A673 (cell line): ENCODE results near the gene SH3PXD2B. TPM values are rescaled to one million over a fixed set of nuclear protein-coding genes. Genes with fewer than 3 reads are reported as not detected.

Source experiments
- BruUV-seq: library from RNA; stranded (reverse); fragments of 400-500 nt; replicated peaks from 2 replicates; lab custom pipeline; 2021; lab: Mats Ljungman, UMichigan
- CTCF ChIA-PET: fragments of 300-600 bp; sonication (Branson Sonifier 250); formaldehyde crosslinking; loops from one replicate; lab custom pipeline; 2022; ENCODE audit warnings: antibody characterized with exemption; lab: Charles Lee
- POLR2A ChIA-PET: fragments of 300-600 bp; sonication (Branson Sonifier 250); formaldehyde crosslinking; loops from one replicate; lab custom pipeline; 2022; ENCODE audit warnings: antibody characterized with exemption; ENCODE audit not compliant: low non-redundant PET; lab: Charles Lee
- DNase-seq: peaks from one replicate; pipeline ENCODE4 v3.0.0-alpha.2; 2015; ENCODE audit warnings: low spot score
- H3K27ac ChIP-seq: fragments of 200-600 bp; sonication (generic); 2 replicates; pipeline ENCODE4 v1.5.1; 2016; ENCODE audit warnings: mixed run types, low read depth, mild to moderate bottlenecking, mixed read lengths, antibody characterized with exemption, low read length; ENCODE audit not compliant: poor library complexity, severe bottlenecking
- H3K27me3 ChIP-seq: fragments of 200-600 bp; sonication (generic); replicated peaks from 2 replicates; pipeline ENCODE4 v1.6.1; 2017; ENCODE audit warnings: mixed run types, low read depth, mild to moderate bottlenecking, mixed read lengths, antibody characterized with exemption, low read length; ENCODE audit not compliant: insufficient read depth, poor library complexity
- H3K36me3 ChIP-seq: fragments of 200-600 bp; sonication (generic); 2 replicates; pipeline ENCODE4 v1.6.1; 2016; ENCODE audit warnings: mixed run types, mild to moderate bottlenecking, mixed read lengths, antibody characterized with exemption, low read length; ENCODE audit not compliant: insufficient read depth, poor library complexity, severe bottlenecking
- H3K4me1 ChIP-seq: fragments of 200-600 bp; sonication (generic); 2 replicates; pipeline ENCODE4 v1.6.1; 2017; ENCODE audit warnings: mixed run types, mild to moderate bottlenecking, mixed read lengths, antibody characterized with exemption, low read length; ENCODE audit not compliant: insufficient read depth, poor library complexity, severe bottlenecking
- H3K4me3 ChIP-seq: fragments of 200-600 bp; sonication (generic); 2 replicates; pipeline ENCODE4 v1.5.1; 2016; ENCODE audit warnings: low read depth, mixed run types, mild to moderate bottlenecking, mixed read lengths, low read length; ENCODE audit not compliant: poor library complexity, severe bottlenecking
- H3K9me3 ChIP-seq: fragments of 200-600 bp; sonication (generic); 2 replicates; pipeline ENCODE4 v1.6.1; 2016; ENCODE audit warnings: mixed run types, low read depth, mild to moderate bottlenecking, mixed read lengths, antibody characterized with exemption, low read length; ENCODE audit not compliant: poor library complexity, severe bottlenecking
- EZH2 ChIP-seq: fragments of 200-600 bp; sonication (generic); IDR thresholded peaks from 2 replicates; pipeline ENCODE4 v1.6.1; 2017; ENCODE audit warnings: borderline replicate concordance, low read depth, mild to moderate bottlenecking, mixed read lengths, antibody characterized with exemption, low read length; ENCODE audit not compliant: poor library complexity, severe bottlenecking
- intact Hi-C: fragments of 100-400 bp; cut with micrococcal nuclease; formaldehyde crosslinking; loops from one replicate; pipeline ENCODE4 v1.10.0; 2022; ENCODE audit not compliant: unreplicated experiment
- total RNA-seq: library from RNA; stranded (reverse); gene quantifications from 2 replicates; pipeline ENCODE4 v1.2.3, GENCODE V29; 2021
- TF ChIP-seq, protein P1 (sequence below): fragments of 300-800, 200-600 bp; sonication (generic); conservative IDR thresholded peaks from 2 replicates; pipeline ENCODE4 v1.5.1; 2017; ENCODE audit warnings: low read depth, mild to moderate bottlenecking, antibody characterized with exemption, low read length, moderate library complexity, mixed read lengths

Gene SH3PXD2B
- total RNA-seq, 1 experiment from 2014 or later = 28.1 TPM

DNA sequence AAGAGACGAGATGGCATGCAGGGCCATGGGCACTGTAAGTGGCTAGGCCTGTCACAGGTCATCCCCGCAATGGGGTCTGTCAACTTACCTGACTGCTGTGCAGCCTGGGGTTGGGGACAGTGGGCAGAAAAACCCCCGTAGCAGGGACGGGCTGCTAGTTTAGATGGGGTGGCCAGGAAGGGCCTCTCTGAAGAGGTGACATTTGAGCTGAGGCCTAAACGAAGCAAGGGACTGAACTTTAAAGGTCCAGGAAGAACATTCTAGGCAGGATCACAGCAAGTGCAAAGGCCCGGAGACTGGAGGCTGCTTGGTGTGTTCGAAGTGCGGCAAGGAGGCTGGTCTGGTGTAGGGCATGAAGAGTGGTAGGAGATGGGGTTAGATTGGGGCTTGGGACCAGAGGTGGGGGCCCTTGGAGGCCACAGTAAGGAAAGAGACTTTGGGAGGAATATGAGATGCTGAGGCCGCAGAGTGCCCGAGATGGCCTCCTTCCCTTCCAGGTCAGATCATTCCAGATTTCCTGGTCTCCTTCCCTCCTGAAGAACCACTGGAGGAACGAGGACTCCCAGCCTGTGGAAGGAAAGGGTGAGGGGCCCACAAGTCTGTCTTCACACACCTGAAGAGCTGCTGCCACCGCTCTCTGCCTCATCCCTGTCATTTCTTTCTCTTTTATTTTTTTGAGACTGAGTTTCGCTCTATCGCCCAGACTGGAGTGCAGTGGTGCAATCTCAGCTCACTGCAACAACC, 37.9 kb upstream of the SH3PXD2B start:
- DNase-seq = no peak
- no peak overlapping the region for H3K4me3 ChIP-seq
- no peaks in the 10 kb centered on the region for H3K27me3 ChIP-seq
- TF ChIP-seq, protein P1, sequence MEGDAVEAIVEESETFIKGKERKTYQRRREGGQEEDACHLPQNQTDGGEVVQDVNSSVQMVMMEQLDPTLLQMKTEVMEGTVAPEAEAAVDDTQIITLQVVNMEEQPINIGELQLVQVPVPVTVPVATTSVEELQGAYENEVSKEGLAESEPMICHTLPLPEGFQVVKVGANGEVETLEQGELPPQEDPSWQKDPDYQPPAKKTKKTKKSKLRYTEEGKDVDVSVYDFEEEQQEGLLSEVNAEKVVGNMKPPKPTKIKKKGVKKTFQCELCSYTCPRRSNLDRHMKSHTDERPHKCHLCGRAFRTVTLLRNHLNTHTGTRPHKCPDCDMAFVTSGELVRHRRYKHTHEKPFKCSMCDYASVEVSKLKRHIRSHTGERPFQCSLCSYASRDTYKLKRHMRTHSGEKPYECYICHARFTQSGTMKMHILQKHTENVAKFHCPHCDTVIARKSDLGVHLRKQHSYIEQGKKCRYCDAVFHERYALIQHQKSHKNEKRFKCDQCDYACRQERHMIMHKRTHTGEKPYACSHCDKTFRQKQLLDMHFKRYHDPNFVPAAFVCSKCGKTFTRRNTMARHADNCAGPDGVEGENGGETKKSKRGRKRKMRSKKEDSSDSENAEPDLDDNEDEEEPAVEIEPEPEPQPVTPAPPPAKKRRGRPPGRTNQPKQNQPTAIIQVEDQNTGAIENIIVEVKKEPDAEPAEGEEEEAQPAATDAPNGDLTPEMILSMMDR = no peak
- no peak for TF ChIP-seq EZH2
- ChIA-PET CTCF (no interaction called here), POLR2A (no interaction called here)
- no peak overlapping the region for H3K27ac ChIP-seq
- BruUV-seq = no TSS peak
- H3K4me1 ChIP-seq = no peaks in the 10 kb centered on the region
- no peaks in the 10 kb centered on the region for H3K36me3 ChIP-seq
- no peaks in the 10 kb centered on the region for H3K9me3 ChIP-seq
- intact Hi-C loops = no loop called here

DNA sequence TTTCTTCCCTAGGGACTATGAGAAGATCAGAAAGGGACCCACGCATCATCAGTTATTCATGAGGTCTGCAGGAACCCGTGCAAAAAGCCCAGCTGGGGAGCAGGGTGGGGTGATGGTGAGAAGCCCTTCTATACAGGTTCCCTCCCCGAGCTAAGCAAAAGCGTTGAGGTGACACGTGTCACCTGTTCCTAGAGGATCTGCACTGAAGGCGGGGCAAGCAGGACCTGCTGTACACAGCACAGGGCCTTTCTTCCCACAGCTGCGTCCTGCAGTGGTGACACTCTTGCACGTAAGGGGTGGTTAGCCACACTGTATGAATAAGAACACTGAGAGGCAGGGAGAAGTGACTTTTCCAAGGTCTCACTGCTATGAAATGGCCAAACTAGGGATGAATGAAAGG, 37.2 kb upstream of the SH3PXD2B start:
- TF ChIP-seq, protein P1 = no peak
- TF ChIP-seq EZH2 = no peak
- Histone ChIP-seq H3K4me3 (no peak overlapping the region), H3K36me3 (no peaks in the 10 kb centered on the region), H3K9me3 (no peaks in the 10 kb centered on the region), H3K27me3 (no peaks in the 10 kb centered on the region), H3K27ac (no peak overlapping the region), H3K4me1 (no peaks in the 10 kb centered on the region)
- BruUV-seq = no TSS peak
- DNase-seq = no peak
- ChIA-PET POLR2A (no interaction called here), CTCF (no interaction called here)
- intact Hi-C loops = no loop called here

DNA sequence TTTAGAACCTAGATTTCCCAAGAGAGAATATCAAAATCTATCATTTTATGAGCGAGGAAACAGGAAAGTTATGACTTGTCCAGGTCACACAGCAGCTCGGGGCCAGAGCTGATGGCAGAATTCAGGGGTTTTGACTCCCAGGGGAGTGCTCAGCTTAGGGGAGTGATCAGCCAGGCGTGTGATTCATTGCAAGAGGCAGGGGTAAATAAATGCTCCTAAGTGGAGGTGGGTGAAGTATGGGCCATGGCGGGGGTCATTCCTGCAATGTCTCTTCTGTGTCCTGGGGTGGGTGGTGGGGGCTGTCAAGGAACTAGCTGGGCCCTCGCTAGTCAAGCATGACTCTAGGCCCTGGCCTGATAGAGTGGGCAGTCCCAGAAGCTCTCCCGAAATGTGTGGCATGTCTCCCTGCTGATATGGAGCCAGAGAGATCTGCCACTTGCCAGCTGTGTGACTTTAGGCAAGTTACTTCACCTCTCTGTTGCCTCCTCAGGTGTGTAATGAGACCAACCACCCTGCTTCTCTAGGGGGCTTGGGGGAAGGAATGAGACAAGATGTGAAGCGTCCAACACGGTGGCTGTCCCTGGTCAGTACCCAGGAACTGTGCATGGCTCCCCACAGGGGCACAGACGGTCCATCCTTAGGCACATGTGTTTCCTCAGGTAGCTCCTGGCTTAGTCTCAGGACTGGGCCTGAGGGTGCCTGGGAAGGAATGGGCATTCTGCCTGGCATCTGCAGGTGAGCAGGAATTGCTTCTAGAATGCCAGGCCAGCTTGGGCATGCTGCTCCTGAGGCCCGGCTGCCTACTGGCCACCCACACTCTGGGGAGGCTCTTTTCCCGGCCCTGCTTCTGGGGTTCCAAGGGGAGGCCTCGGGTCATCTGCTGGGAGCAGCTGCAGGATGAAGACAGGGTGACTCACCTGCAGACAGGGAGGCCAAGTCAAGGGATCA, 36.5 kb upstream of the SH3PXD2B start:
- Histone ChIP-seq H3K27me3 (no peaks in the 10 kb centered on the region), H3K4me1 (no peaks in the 10 kb centered on the region), H3K4me3 (no peak overlapping the region), H3K36me3 (no peaks in the 10 kb centered on the region), H3K27ac (no peak overlapping the region), H3K9me3 (no peaks in the 10 kb centered on the region)
- no TSS peak for BruUV-seq
- ChIA-PET CTCF (no interaction called here), POLR2A (no interaction called here)
- TF ChIP-seq, protein P1 = no peak
- TF ChIP-seq EZH2 = no peak
- DNase-seq = no peak
- intact Hi-C loops = no loop called here
